ENCODE data around the gene ELP5. TPM values are rescaled to one million over a fixed set of nuclear protein-coding genes. Genes with fewer than 3 reads are reported as not detected.

The ELP5 gene
- total RNA-seq, 4 donors from 2014 or later, result 14.9 to 21.8 (median 16.6) TPM

DNA sequence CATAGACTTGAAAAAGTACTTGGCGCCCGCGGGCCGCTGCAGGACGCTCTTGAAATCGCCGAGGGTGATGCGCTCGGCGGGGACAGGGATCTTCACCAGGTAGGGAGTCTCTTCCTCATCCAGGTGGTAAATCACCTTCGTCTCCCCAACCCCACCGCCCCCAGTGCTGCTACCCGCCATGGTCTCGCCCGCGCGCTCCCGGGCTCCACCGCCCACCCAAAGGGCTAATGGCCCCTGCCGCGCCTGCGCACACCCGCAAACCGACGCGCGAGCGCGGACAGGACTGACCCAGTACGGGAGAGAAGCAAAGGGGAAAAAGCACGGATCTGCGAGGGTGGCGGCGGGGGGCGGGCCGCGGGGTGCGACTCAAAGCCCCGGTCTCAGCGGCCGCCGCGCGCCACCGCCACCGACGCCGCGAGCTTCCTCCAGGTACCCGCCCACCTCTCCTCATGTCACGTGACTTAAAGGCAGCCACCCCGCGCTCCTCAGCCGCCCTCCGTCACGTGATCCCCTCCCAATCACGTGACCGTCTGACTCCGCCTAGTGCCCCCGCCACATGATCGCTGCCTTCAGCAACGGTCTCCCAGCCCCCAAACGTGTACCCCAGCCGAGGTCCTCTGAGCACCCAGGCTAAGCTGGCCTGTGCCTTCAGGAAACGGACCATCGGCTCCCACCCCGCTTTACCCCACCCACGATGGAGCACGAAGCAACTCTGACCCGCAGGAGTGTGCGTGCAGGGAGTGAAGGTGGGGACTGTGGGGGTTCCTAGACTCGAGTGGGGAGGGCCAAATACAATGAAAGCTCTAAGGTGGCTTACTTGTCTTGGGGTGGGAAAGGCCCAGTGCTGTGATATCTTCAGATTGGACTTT, 17.7 kb upstream of the ELP5 start, which contains the start of gene DVL2:
DVL2 (minus strand) TSS at position 435 of the 869 bp plus-strand sequence; CDS start at position 180, 255 bp downstream.
- Histone ChIP-seq H3K27me3 (no peaks in the 10 kb centered on the region), H3K36me3 (peaks cover 13 to 38% (median 22%) of the 10 kb centered on the region in 3 donors), H3K4me1 (peaks cover 32 to 81% (median 41%) of the 10 kb centered on the region in 3 donors), H3K27ac (peak within 1 kb of the TSS; percentile 92 to 97 (median 94)), H3K4me3 (peak within 1 kb of the TSS; percentile 90 to 98 (median 97)), H3K9me3 (no peaks in the 10 kb centered on the region)
- DNase-seq, result peak; percentile 84
- 0 to 1% methylated on average over 20 to 25 of the region's 72 CpGs for WGBS, 2 donors
- TF ChIP-seq, protein P1, sequence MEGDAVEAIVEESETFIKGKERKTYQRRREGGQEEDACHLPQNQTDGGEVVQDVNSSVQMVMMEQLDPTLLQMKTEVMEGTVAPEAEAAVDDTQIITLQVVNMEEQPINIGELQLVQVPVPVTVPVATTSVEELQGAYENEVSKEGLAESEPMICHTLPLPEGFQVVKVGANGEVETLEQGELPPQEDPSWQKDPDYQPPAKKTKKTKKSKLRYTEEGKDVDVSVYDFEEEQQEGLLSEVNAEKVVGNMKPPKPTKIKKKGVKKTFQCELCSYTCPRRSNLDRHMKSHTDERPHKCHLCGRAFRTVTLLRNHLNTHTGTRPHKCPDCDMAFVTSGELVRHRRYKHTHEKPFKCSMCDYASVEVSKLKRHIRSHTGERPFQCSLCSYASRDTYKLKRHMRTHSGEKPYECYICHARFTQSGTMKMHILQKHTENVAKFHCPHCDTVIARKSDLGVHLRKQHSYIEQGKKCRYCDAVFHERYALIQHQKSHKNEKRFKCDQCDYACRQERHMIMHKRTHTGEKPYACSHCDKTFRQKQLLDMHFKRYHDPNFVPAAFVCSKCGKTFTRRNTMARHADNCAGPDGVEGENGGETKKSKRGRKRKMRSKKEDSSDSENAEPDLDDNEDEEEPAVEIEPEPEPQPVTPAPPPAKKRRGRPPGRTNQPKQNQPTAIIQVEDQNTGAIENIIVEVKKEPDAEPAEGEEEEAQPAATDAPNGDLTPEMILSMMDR (IDR thresholded peaks at IDR 0.05), result peak in 3 of 6 experiments; percentile 19 to 23 (median 21)
- peak in 3 of 4 donors; percentile 66 to 89 (median 87) for TF ChIP-seq POLR2A (IDR thresholded peaks at IDR 0.05)
- intact Hi-C loops (cut with DNase I), result no loop called here

DNA sequence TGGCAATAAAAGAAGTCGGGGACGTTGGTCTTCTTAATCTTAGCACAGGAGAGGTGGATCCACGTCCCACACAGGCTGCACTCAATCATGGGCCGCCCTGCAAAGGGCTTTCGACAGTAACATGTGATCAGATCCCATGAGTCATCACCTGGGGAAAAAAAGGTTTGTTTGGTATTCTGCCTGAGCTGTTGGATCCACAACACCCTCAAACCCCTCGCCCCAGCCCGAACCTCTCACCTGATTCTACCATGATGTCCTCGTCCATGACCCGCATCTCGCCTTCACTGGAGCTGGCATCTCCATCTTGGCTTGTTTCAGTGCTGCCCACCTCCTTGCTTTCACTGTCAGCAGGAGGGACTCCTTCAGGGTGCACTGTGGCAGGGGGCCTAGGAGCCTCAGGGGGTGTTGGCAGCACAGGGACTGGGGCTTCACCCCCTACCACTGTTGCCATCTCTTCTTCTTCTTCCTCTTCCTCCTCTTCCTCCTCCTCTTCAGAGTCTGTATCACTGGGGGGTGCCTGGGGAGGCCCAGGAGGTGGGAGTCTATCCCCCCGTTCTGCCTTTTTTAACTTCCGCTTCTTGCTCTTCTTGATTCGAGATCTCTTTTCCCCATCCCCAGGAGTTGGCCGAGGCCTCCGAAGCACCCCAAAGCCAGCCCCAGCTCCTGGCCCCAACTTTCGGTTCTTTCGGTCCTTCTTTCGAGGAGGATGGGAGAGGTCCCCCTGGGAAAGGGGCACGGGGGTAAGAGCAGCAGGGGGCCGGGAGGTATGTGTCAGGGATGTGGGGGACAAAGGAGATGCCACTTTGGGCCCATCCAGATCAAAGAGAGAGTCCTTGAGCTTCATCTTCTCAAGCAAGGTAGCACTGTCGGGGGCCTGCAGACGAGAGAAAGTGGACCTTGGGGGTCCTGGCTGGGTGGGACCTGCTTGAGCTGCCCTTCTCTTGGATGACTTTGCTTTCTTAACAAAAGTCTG, 16.0 kb upstream of the ELP5 start:
- DNase-seq, result no peak
- 83 to 86% methylated on average over 14 to 15 of the region's 22 CpGs for WGBS, 2 donors
- Histone ChIP-seq H3K4me1 (peaks cover 43 to 77% (median 53%) of the 10 kb centered on the region in 3 donors), H3K27ac (peak overlapping the region; percentile 92 to 97 (median 94)), H3K36me3 (peaks cover 12 to 34% (median 13%) of the 10 kb centered on the region in 3 donors), H3K27me3 (no peaks in the 10 kb centered on the region), H3K9me3 (no peaks in the 10 kb centered on the region), H3K4me3 (no peak overlapping the region)
- TF ChIP-seq POLR2A (IDR thresholded peaks at IDR 0.05), result no peak
- TF ChIP-seq, protein P1 (IDR thresholded peaks at IDR 0.05), result no peak
- intact Hi-C loops (cut with DNase I), result no loop called here

DNA sequence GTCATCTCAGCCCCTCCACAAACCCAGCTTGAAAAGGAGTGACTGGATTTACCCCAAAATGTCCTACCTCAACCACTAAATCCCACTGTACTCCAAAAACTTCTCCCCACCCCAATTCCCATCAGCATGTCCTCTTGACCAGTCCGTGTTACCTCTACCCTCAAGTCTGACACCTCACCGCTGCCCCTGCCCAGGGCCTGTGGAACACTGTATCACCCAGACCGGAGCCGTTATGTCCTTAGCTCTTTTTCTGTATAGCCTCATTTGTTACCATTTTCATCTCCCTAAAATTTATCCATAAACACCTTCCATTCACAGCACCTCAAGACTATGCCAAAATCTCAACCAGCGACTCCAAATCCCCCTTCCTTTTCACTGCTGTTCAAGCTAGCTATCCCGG, 15.2 kb upstream of the ELP5 start:
- TF ChIP-seq, protein P1 (IDR thresholded peaks at IDR 0.05), result no peak
- TF ChIP-seq POLR2A (IDR thresholded peaks at IDR 0.05), result no peak
- Histone ChIP-seq H3K36me3 (peaks cover 12 to 37% (median 14%) of the 10 kb centered on the region in 3 donors), H3K9me3 (no peaks in the 10 kb centered on the region), H3K27ac (peak overlapping the region; percentile 97 to 98 (median 98)), H3K27me3 (no peaks in the 10 kb centered on the region), H3K4me1 (peaks cover 49 to 76% (median 55%) of the 10 kb centered on the region in 3 donors), H3K4me3 (peak overlapping the region in 1 of 4 donors; percentile 97)
- intact Hi-C loops (cut with DNase I), result no loop called here
- DNase-seq, result no peak
- WGBS, 2 donors, result 84 to 86% methylated on average over 6 of the region's 6 CpGs

DNA sequence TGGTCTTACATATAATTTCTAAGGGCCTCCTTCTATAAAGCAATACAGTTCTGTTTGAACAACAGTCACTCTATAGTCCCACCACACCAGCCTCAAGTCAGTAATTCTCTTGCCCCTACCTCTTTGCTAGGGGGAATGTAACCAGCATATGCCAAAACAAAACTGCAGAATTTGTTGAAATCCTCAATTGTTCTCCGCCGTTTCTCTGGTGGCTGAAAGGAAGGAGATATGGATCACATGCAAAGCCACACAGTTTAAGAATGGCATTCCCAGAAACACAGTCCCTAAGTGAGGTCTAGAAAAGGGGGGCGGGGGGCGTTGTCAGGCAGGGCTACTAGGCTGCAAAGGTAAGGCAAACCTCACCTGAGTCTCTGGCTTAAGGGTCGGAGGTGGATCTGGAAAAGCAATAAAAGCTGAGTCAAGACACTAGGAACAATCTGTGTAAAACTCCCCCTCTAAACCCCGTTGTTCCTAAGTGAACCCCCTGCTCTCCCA, 14.7 kb upstream of the ELP5 start:
- Histone ChIP-seq H3K4me3 (peak overlapping the region; percentile 97 to 99 (median 99)), H3K27ac (peak overlapping the region; percentile 97 to 98 (median 98)), H3K4me1 (peaks cover 48 to 71% (median 52%) of the 10 kb centered on the region in 3 donors), H3K36me3 (peaks cover 12 to 37% (median 14%) of the 10 kb centered on the region in 3 donors), H3K27me3 (no peaks in the 10 kb centered on the region), H3K9me3 (no peaks in the 10 kb centered on the region)
- no peak for DNase-seq
- TF ChIP-seq, protein P1 (IDR thresholded peaks at IDR 0.05), result no peak
- TF ChIP-seq POLR2A (IDR thresholded peaks at IDR 0.05), result no peak
- 19 to 60% methylated on average over 2 to 5 of the region's 6 CpGs for WGBS, 2 donors
- intact Hi-C loops (cut with DNase I), result no loop called here

Measured in esophagus squamous epithelium (tissue), 5 donors.